Stimulated activated CD8-positive, alpha-beta memory T cell treated with anti-CD3 and anti-CD28 coated beads, Interleukin-4, amount 100 ng/mL, for 24 hours (primary cell): ENCODE data around the gene BTK.

Source experiments
- DNase-seq: peaks from one replicate; pipeline ENCODE4 v3.0.0-alpha.2; 2020; ENCODE audit warnings: low read depth

Gene BTK

GRCh38 chrX:101393530-101394305 is 7.7 kb upstream of the BTK start:
- DNase-seq, result no peak

GRCh38 chrX:101391831-101392230 is 5.8 kb upstream of the BTK start:
- no peak for DNase-seq

- DNase-seq, result peak; percentile 71
Measured at GRCh38 chrX:101390664-101391525, 4.9 kb upstream of the BTK start, which contains the start of gene RPL36A. RPL36A (plus strand) TSS chrX:101391011; CDS start chrX:101391044, 33 bp downstream.

- DNase-seq, result no peak
Measured at GRCh38 chrX:101388604-101389003, 2.6 kb upstream of the BTK start.

GRCh38 chrX:101386542-101386885 is 523 bp upstream of the BTK start:
- DNase-seq, result no peak

- no peak for DNase-seq
Measured at GRCh38 chrX:101385026-101385684, 836 bp downstream of the BTK start.

GRCh38 chrX:101383679-101384205 is 2.2 kb downstream of the BTK start:
- DNase-seq, result no peak

- DNase-seq, result no peak
Measured at GRCh38 chrX:101377547-101377946, 8.4 kb downstream of the BTK start.

GRCh38 chrX:101370888-101371504 is 15.0 kb downstream of the BTK start:
- DNase-seq, result no peak

GRCh38 chrX:101369687-101370086 is 16.3 kb downstream of the BTK start:
- DNase-seq, result no peak

GRCh38 chrX:101368800-101369199 is 17.2 kb downstream of the BTK start:
- DNase-seq, result no peak

- no peak for DNase-seq
Measured at GRCh38 chrX:101365301-101365795, 20.6 kb downstream of the BTK start.

- no peak for DNase-seq
Measured at GRCh38 chrX:101362757-101363156, 23.2 kb downstream of the BTK start.

- no peak for DNase-seq
Measured at GRCh38 chrX:101362116-101362515, 23.9 kb downstream of the BTK start.

GRCh38 chrX:101360390-101360789 is 25.6 kb downstream of the BTK start:
- no peak for DNase-seq

- no peak for DNase-seq
Measured at GRCh38 chrX:101359966-101360365, 26.0 kb downstream of the BTK start.

- no peak for DNase-seq
Measured at GRCh38 chrX:101357166-101357795, 28.7 kb downstream of the BTK start.

GRCh38 chrX:101349193-101349562 is 36.8 kb downstream of the BTK start:
- no peak for DNase-seq

- peak; percentile 68 for DNase-seq
Measured at GRCh38 chrX:101348452-101349192, 37.4 kb downstream of the BTK start, which contains the start of gene TIMM8A. TIMM8A (minus strand) TSS chrX:101348742; CDS start chrX:101348664, 78 bp downstream.

- no peak for DNase-seq
Measured at GRCh38 chrX:101347859-101348451, 38.0 kb downstream of the BTK start.
